SK-N-DZ (cell line): ENCODE results near the gene TPRKB.
"Not testable (repeated sequence)": the region's sequence is repeated elsewhere in the genome, so short reads cannot be mapped to it uniquely, and the experiment has no call there.

Experiments used
- DNase-seq: peaks from one replicate; pipeline ENCODE4 v3.0.0-alpha.2; 2015; ENCODE audit warnings: low spot score

Gene TPRKB

DNA sequence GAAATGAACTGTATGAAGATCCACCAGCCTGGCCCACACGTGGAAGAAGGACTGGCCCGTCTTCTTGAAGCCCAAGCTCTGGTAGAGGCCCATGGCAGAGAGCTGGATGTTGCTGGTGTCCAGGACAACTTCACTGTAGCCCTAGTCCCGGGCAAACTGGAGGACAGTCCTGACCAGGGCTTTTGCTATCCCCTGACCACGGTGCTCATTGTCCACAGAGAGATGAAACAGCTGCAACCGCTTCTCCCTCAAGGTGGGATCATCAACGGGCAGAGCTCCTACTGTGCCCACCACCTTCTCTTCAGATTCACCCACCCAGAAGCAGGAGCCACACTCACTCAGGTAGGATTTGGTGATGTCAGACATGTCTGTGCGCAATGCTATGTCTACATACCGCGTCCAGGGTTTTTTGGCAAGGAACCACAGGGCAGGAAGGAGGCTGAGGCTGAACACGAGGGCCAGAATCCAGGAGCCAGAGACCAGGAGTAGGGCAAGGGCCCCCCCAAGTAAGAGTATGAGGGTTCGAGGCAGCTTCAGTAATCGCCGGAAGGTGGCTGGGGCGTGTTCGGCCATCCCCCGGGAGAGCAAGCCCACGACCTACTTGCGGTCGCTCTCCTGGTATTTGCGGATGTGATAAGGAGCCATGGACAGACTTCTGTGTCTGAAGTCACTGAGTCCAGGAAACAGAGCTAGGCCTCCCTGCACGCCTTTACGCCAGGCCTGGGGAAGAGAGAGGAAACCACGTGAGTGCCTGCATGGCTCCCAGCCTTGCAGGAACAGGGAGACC lies 36.3 kb downstream of the TPRKB start:
- no peak for DNase-seq

DNA sequence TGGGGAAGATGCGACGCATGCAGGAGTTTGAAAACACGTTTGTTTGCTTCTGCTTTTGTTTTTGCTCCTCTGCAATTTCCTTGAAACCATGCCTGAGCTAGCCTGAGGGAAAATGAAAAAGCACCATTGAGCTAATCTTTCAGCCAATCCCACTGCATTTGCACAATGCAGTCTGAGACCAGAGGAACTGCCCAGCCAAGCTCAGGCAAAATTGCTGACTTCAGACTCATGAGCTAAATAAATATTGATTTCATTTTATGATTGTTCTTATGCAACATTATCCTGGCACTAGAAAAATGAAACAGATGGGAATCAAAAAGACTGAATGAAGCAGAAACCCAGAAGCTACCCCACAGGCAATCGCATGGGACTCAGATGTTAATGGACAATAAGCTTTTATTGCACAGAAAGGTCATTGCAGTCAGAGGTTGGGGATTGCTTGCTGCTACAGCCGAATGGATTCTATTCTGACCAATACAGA lies 37.0 kb downstream of the TPRKB start:
- DNase-seq, result no peak

DNA sequence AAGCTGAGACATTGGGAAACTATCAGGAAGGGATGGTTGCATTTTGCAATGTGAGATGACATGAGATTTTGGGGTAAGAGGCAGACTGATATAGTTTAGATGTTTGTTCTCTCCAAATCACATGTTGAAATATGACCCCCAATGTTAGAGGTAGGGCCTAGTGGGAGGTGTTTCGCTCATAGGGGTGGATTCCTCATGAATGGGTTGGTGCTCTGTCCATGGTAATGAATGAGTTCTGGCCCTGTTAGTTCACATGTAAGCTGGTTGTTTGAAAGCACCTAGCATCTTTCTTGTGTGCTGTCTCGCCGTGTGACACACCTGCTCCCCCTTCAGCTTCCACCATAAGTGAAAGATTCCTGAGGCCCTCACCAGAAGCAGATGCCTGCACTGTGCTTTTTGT lies 37.7 kb downstream of the TPRKB start:
- no peak for DNase-seq

DNA sequence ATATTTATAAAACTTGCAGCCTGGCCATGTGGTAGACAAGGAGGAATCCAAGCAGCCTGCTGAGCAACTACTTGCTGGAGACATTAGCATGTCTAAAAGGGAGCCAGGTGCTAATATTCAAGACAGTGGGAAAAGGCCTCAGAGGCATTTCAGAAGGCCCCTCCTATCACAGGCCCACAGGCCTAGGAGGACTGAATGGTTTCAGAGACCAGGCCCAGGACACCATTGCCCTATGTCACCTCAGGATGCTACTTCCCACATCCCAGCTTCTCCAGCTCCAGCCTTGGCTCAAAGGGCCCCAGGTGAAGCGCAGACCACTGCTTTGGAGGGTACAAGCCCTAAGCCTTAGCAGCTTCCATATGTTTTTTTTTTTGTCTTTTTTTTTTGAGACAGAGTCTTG lies 39.0 kb downstream of the TPRKB start:
- DNase-seq, result no peak

DNA sequence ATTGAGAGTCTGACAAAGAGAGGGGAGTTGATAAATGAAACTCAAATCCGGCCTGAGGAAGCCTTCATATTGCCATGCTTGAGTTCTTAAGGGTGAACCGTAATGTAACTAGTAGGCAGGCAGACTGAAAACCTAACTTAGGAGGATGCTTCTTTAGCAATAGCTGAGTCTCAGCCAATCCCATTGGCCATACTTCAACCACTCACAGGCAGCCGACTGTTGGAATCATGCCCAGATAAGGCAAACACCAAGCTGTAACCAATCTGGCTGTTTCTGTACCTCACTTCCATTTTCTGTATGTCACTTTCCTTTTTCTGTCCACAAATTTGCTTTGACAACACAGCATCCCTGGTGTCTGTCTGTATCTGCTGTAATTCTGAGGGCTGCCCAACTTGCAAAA lies 39.5 kb downstream of the TPRKB start:
- no peak for DNase-seq

DNA sequence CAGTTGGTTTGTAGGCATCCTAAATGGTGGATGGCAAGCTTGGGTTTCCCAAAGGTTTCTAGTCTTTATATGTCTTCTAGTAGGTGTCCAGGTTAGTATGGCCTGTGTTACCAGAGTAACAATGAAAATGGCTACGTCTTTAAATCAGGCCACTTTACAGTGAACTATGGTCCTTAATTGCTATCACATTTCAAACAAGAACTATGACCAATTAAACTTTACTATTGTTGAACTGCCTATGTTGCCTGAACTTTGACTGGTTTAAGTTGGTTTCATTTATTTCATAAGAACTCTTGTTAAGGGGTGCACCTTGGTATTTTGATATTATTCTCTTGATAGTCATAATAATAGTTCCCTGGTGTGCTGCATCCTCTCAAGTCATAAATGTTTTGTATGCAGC lies 40.2 kb downstream of the TPRKB start:
- not testable (repeated sequence) for DNase-seq

DNA sequence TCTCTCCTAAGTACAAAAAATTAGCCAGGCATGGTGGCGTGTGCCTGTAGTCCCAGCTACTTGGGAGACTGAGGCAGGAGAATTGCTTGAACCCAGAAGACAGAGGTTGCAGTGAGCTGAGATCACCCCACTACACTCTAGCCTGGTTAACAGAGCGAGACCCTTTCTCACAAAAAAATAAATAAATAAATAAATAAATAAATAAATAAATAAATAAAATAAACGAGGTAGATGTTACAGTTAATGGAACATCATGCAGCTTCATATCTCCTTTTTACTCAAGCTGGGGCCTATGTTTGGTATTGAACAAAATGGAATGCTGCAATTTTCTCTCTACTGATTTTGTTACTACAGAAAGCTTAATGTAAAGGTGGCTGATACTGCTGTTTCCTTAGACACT lies 40.6 kb downstream of the TPRKB start:
- DNase-seq, result not testable (repeated sequence)

DNA sequence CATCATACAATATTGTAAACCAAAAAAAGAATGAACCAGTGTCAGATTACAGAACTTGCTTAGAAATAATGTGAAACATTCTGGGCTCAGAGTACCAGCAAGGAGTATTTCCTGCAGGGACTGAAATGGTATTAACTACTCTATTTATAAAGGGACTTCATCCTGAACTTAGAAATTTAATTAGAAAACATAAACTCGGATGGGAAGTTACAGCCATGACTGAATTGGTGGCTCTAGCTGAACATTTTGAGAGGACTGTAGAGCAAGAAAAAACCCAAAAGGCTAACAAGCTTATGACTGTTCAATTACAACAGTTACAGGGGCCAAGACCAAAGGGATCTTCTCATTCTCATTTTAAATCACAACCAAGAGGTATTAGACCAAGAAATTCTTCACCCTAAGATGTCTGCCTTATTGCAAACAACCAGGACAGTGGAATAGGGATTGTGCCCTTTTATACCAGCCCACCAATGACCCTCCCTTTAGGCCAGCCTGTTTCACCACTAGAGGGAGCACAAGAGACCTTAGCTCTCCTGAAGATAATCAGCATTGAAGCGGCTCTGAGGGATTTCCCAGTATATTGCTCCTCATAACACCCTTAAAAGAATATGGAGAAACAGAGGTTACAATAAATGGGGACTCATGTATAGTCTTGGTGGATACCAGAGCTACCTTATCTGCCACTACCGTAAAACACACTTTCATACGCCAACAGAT lies 46.6 kb downstream of the TPRKB start:
- DNase-seq, result peak; percentile 8

DNA sequence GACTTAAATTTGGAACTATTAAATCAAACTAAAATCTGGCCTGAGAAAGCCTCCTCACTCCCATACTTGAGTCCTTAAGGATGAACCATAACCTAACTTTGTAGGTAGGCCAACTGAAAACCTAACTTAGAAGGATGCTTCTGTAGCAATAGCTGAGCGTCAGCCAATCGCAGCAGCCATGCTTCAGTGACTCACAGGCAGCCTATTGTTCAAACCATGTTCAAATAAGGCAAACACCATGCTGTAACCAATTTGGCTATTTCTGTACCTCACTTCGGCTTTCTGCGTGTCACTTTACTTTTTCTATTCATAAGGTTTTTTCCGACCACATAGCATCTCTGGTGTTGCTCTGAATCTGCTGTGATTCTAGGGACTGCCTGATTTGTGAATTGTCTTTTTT lies 48.7 kb downstream of the TPRKB start:
- not testable (repeated sequence) for DNase-seq

DNA sequence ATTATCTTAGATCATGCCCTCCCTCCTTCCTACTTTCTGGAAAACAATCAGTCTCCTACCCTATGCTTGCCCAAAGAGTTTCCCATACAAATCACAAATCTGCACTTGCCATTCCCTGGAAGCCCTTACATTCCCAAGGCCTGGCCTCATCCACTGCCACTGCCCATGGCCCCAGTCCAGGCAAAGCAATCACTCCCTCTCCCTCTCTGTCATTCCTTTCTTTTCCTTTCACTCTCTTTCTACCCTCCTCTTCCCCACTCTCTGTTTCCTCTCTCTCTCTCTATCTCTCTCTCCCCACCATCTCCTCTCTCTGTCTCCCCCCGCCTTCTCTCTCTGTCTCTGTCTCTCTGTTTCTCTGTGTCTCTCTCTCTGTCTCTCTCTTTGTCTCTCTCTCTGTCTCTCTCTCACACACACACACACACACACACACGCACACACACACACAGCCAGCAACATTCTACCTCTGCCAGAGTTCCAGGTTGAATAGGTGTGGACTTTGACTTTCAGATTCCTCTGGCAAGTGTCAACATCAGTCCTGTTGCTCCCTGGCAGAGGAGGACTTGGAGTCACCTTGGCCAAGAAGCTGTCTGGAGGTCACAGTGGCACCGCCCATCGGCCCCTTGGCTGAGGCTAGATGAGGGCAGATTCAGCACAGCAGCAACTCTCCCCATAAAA lies 51.2 kb downstream of the TPRKB start:
- no peak for DNase-seq

DNA sequence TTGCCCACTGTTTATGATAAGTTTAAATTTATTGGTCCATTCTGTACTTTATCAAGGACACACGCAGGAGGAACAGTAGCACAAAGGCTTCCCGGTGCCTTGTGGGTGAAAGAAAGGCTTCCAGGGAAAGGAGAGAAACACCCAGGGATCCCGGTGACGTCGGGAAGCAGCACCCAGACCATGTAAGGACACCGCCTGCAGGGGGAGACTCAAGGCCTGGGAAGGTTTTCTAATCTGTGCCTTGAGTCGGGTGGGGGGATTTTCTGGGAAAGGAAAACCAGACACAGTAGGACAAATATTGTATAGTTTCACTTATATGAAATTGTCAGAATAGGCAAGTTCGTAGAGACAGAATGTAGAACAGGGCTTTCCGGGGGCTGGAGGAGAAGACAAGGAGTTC lies 52.2 kb downstream of the TPRKB start:
- DNase-seq, result not testable (repeated sequence)

DNA sequence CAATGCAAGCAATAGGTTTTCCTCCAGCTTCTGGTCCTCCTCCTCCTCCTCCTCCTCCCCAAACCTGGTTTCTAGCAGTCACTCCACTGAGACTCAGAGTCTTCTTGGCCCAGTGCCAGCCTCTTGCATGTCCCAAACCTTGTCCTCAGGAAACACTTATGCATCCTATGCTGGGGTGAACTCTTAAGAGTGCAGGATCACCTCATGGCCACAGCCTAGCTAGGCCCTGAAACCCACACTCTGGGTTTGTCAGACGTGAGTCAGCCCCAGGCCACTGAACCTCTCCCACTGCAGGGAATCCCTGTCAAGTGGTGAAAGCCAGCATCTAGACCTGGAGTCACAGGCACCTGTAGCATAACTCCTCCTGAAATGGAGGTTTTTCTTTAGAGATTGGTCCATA lies 52.8 kb downstream of the TPRKB start:
- DNase-seq, result not testable (repeated sequence)

DNA sequence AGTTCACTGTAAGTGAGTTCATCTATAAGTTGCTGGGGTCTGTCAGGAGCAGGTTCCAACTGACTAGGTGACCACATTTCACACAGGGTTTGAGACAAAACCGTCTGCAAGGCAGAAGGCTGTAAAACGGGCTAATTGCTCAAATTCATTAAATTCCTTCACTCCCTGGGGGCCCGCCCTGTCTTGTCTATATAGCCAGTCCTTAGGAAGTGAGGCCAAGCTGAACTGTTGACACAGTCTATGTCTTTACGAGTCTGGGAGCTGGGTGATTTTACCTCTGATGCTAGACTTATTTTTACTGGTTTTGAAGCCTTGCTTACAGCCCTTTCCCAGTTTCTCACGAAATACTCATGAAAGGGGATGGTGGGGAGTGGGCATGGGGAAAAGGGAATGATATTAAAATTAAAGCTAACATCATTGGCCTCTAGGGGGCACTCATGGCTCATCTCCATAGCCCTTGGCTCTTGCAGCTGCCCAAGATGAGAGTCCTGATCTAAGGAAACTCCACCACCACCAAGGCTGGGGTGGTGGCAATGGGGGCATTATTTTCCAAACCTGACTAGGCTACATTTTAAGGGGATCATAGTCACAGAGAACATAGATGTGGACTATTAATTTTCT lies 57.1 kb downstream of the TPRKB start:
- DNase-seq, result not testable (repeated sequence)
